Measurements from ENCODE around the gene XRCC6.
"Not testable (repeated sequence)": the region's sequence is repeated elsewhere in the genome, so short reads cannot be mapped to it uniquely, and the experiment has no call there.

XRCC6 gene

GRCh38 chr22:41621099-41621910 is at the start of gene XRCC6:
XRCC6 (plus strand) TSS chr22:41621295; CDS start chr22:41622005, 710 bp downstream.
- DNase-seq (ENCODE audit: low read depth in 2 of 2): peak; percentile 99 to 100

GRCh38 chr22:41571786-41572185 is 49.3 kb upstream of the XRCC6 start:
- DNase-seq (ENCODE audit: low read depth in 2 of 2): no peak

- DNase-seq (ENCODE audit: low read depth in 2 of 2): not testable (repeated sequence)
Measured at GRCh38 chr22:41572305-41572704, 48.8 kb upstream of the XRCC6 start.

GRCh38 chr22:41573677-41574076 is 47.4 kb upstream of the XRCC6 start:
- no peak for DNase-seq (ENCODE audit: low read depth in 2 of 2)

- no peak for DNase-seq (ENCODE audit: low read depth in 2 of 2)
Measured at GRCh38 chr22:41574847-41575381, 46.2 kb upstream of the XRCC6 start.

GRCh38 chr22:41575533-41575932 is 45.6 kb upstream of the XRCC6 start:
- no peak for DNase-seq (ENCODE audit: low read depth in 2 of 2)

GRCh38 chr22:41576877-41577276 is 44.2 kb upstream of the XRCC6 start:
- DNase-seq (ENCODE audit: low read depth in 2 of 2): no peak

- no peak for DNase-seq (ENCODE audit: low read depth in 2 of 2)
Measured at GRCh38 chr22:41578114-41578513, 43.0 kb upstream of the XRCC6 start.

GRCh38 chr22:41578818-41579217 is 42.3 kb upstream of the XRCC6 start:
- DNase-seq (ENCODE audit: low read depth in 2 of 2): no peak

GRCh38 chr22:41579297-41579996 is 41.6 kb upstream of the XRCC6 start:
- DNase-seq (ENCODE audit: low read depth in 2 of 2): no peak

GRCh38 chr22:41579997-41580355 is 41.1 kb upstream of the XRCC6 start:
- no peak for DNase-seq (ENCODE audit: low read depth in 2 of 2)

- no peak for DNase-seq (ENCODE audit: low read depth in 2 of 2)
Measured at GRCh38 chr22:41582694-41583093, 38.4 kb upstream of the XRCC6 start.

GRCh38 chr22:41584881-41585280 is 36.2 kb upstream of the XRCC6 start:
- no peak for DNase-seq (ENCODE audit: low read depth in 2 of 2)

- DNase-seq (ENCODE audit: low read depth in 2 of 2): no peak
Measured at GRCh38 chr22:41585898-41586297, 35.2 kb upstream of the XRCC6 start.

- DNase-seq (ENCODE audit: low read depth in 2 of 2): no peak
Measured at GRCh38 chr22:41587347-41587723, 33.8 kb upstream of the XRCC6 start.

GRCh38 chr22:41589391-41590241 is 31.5 kb upstream of the XRCC6 start, which contains the start of gene PMM1:
PMM1 (minus strand) TSS chr22:41589840; CDS start chr22:41589805, 35 bp downstream.
- DNase-seq (ENCODE audit: low read depth in 2 of 2): peak; percentile 100

- not testable (repeated sequence) for DNase-seq (ENCODE audit: low read depth in 2 of 2)
Measured at GRCh38 chr22:41593336-41593960, 27.6 kb upstream of the XRCC6 start.

- no peak for DNase-seq (ENCODE audit: low read depth in 2 of 2)
Measured at GRCh38 chr22:41595703-41596102, 25.4 kb upstream of the XRCC6 start.

GRCh38 chr22:41596776-41597634 is 24.1 kb upstream of the XRCC6 start:
- no peak for DNase-seq (ENCODE audit: low read depth in 2 of 2)

GRCh38 chr22:41597635-41597953 is 23.5 kb upstream of the XRCC6 start:
- no peak for DNase-seq (ENCODE audit: low read depth in 2 of 2)

- no peak for DNase-seq (ENCODE audit: low read depth in 2 of 2)
Measured at GRCh38 chr22:41598081-41598480, 23.0 kb upstream of the XRCC6 start.
